RWPE2 (cell line): Measurements from ENCODE around the gene BMP10.

Experiments
- ATAC-seq: fragments of 200-7000 bp; cut with Tn5 transposase; 3 replicates; pipeline ENCODE4 v1.9.1; 2021; ENCODE audit warnings: low read depth
- DNase-seq: peaks from one replicate; pipeline ENCODE4 v3.0.0-alpha.2; 2020; ENCODE audit warnings: low spot score
- H3K27ac ChIP-seq: fragments of 450-650 bp; 2 replicates; pipeline ENCODE4 v1.5.1; 2017; ENCODE audit warnings: mild to moderate bottlenecking; ENCODE audit not compliant: poor library complexity, severe bottlenecking
- H3K27me3 ChIP-seq: fragments of 250-450 bp; sonication (Bioruptor Pico); 2 replicates; pipeline ENCODE4 v1.5.1; 2021; ENCODE audit warnings: mild to moderate bottlenecking, moderate library complexity; ENCODE audit not compliant: insufficient read depth, poor library complexity, severe bottlenecking
- H3K36me3 ChIP-seq: fragments of 250-450 bp; sonication (Bioruptor Pico); 2 replicates; pipeline ENCODE4 v1.5.1; 2020; ENCODE audit warnings: low read depth, mild to moderate bottlenecking, moderate library complexity
- H3K4me1 ChIP-seq: fragments of 250-450 bp; sonication (Bioruptor Pico); 2 replicates; pipeline ENCODE4 v1.5.1; 2021; ENCODE audit warnings: mild to moderate bottlenecking, moderate library complexity; ENCODE audit not compliant: insufficient read depth, poor library complexity, severe bottlenecking
- H3K4me3 ChIP-seq: fragments of 250-450 bp; sonication (Bioruptor Pico); 2 replicates; pipeline ENCODE4 v1.5.1; 2021; ENCODE audit warnings: mild to moderate bottlenecking, moderate library complexity; ENCODE audit not compliant: severe bottlenecking
- H3K9me3 ChIP-seq: fragments of 250-450 bp; sonication (Bioruptor Pico); 2 replicates; pipeline ENCODE4 v1.5.1; 2021; ENCODE audit warnings: mild to moderate bottlenecking, moderate library complexity; ENCODE audit not compliant: severe bottlenecking
- TF ChIP-seq, protein P1 (sequence below): fragments of 450-650 bp; IDR thresholded peaks from one replicate; pipeline ENCODE4 v1.5.1; 2017; ENCODE audit warnings: mild to moderate bottlenecking, moderate library complexity; ENCODE audit not compliant: poor library complexity, severe bottlenecking

Gene BMP10

DNA sequence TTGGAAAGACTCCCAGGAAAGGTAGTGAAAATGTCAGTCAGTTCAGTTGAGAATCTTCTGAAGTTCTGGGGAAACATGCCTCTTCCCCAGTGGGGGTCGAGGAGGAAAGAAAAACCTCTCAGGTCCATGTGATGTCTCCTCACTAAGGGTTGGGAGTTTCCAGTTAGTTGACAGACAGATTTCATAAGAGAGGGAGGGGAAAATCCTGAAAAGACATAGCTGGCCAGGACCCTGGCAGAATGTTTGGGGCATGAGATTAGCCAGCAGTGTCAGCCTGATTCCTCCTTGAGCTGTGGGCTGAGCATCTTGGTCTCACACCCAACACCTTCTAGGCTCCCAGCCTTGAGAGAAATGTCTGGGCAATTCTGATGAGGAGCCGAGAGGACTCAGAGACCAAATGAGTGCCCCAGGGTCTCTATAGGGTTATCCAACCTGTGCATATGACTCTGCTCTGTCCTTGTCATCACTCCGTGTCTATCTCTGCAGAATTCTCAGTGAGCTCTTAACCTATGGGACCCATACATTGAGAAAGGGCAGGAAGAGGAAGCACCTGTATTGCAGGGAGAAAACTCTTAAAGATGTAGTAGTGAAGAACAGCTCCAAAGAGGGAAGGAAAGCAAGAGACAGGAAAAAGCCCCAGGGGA lies 13.9 kb downstream of the BMP10 start:
- Histone ChIP-seq H3K27me3 (no peaks in the 10 kb centered on the region), H3K9me3 (no peaks in the 10 kb centered on the region), H3K36me3 (no peaks in the 10 kb centered on the region), H3K27ac (no peak overlapping the region), H3K4me1 (no peaks in the 10 kb centered on the region), H3K4me3 (no peak overlapping the region)
- no peak for DNase-seq
- ATAC-seq = no peak
- TF ChIP-seq, protein P1, sequence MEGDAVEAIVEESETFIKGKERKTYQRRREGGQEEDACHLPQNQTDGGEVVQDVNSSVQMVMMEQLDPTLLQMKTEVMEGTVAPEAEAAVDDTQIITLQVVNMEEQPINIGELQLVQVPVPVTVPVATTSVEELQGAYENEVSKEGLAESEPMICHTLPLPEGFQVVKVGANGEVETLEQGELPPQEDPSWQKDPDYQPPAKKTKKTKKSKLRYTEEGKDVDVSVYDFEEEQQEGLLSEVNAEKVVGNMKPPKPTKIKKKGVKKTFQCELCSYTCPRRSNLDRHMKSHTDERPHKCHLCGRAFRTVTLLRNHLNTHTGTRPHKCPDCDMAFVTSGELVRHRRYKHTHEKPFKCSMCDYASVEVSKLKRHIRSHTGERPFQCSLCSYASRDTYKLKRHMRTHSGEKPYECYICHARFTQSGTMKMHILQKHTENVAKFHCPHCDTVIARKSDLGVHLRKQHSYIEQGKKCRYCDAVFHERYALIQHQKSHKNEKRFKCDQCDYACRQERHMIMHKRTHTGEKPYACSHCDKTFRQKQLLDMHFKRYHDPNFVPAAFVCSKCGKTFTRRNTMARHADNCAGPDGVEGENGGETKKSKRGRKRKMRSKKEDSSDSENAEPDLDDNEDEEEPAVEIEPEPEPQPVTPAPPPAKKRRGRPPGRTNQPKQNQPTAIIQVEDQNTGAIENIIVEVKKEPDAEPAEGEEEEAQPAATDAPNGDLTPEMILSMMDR = no peak

DNA sequence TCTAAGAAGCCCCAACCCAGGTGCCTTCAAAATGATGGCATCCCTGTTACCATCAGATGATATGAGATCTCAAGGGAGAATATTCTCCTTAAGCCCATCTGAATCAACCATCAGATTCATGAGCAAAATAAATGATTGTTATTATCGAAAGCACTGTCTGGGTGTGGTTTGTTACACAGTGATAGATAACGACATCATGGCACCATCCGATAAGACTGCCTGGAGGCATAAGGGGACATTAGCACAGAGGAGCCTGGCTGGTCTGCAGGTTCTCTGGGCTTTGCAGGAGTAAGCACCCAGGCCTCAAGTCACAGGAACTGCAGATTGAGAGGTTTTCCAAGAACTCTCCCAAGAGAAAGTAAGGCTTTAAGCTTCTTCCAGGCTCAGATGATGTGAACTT lies 15.6 kb downstream of the BMP10 start:
- Histone ChIP-seq H3K9me3 (no peaks in the 10 kb centered on the region), H3K27me3 (no peaks in the 10 kb centered on the region), H3K36me3 (no peaks in the 10 kb centered on the region), H3K4me1 (no peaks in the 10 kb centered on the region), H3K4me3 (no peak overlapping the region), H3K27ac (no peak overlapping the region)
- ATAC-seq (no peak), DNase-seq (no peak)
- TF ChIP-seq, protein P1 = no peak

DNA sequence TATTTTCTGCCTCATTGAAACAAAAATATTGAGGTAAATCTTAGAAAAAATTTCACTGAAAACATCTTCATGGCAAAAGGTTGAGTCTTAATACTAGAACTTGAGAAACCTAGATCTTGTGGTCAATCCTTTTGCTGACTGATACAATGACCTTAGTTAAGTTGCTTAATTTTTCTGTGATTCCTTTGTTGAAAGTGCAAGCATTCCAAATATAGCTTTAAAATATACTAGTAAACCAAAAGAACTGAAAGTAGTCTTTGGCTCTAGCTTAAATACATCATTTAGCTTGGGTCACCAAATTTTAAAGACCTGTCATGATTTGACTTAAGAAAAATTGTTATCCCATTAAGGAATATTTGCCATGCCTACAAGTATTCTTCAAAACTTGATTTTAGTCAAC lies 16.7 kb downstream of the BMP10 start:
- ATAC-seq (no peak), DNase-seq (no peak)
- Histone ChIP-seq H3K27ac (no peak overlapping the region), H3K4me1 (no peaks in the 10 kb centered on the region), H3K27me3 (no peaks in the 10 kb centered on the region), H3K36me3 (no peaks in the 10 kb centered on the region), H3K4me3 (no peak overlapping the region), H3K9me3 (no peaks in the 10 kb centered on the region)
- TF ChIP-seq, protein P1 = no peak

DNA sequence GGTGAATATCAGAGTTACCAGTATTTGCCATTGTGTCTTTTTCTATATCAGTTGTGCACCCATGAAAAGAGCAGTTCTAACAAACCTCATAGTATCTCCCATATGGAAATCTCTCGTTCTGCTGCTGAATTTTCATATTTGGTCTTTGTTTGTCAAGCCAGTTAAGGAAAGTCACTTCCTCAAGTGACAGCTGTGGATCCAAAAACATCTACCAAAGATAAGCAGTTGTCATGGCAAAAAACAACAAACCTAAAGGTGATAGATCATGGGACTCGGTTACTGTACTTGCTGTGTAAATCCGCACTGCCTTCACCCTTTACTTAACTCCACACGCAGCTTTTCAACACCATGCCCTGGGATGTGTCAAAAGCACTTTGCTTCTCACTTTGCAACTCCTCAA lies 17.3 kb downstream of the BMP10 start:
- no peak for ATAC-seq
- Histone ChIP-seq H3K27ac (no peak overlapping the region), H3K27me3 (no peaks in the 10 kb centered on the region), H3K9me3 (no peaks in the 10 kb centered on the region), H3K36me3 (no peaks in the 10 kb centered on the region), H3K4me1 (no peaks in the 10 kb centered on the region), H3K4me3 (no peak overlapping the region)
- DNase-seq = no peak
- TF ChIP-seq, protein P1 = no peak

DNA sequence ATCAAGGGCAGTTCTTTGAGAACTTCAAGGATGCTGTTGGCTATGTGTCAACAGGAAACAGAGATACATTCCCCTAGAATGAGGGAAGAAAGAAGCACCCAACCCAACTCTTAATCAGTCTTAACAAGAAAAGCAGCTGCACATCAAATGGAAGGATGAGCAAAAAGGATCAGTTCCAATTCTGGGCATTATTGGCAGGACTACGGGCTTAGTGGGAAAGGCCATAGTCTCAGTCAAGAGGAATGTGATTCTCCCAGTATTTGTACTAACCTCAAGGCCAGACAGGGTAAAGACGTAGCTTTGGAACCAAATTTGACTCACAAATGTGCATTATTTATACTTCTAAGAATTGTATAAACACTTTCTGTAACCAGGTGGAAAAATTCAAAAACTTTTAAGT lies 18.2 kb downstream of the BMP10 start:
- TF ChIP-seq, protein P1 = no peak
- no peak overlapping the region for H3K4me3 ChIP-seq
- H3K27me3 ChIP-seq = no peaks in the 10 kb centered on the region
- no peaks in the 10 kb centered on the region for H3K4me1 ChIP-seq
- H3K27ac ChIP-seq = no peak overlapping the region
- no peak for DNase-seq
- no peak for ATAC-seq
- H3K36me3 ChIP-seq = no peaks in the 10 kb centered on the region
- no peaks in the 10 kb centered on the region for H3K9me3 ChIP-seq
